Type B pancreatic cell (in vitro differentiated cells): Measurements from ENCODE around the gene LKAAEAR1. TPM values are rescaled to one million over a fixed set of nuclear protein-coding genes. Genes with fewer than 3 reads are reported as not detected.
A peak's percentile ranks its signal among the peaks of the same experiment; 100 is the strongest.
"Not testable (repeated sequence)": the region's sequence is repeated elsewhere in the genome, so short reads cannot be mapped to it uniquely, and the experiment has no call there.

Experiments
- DNase-seq: peaks from one replicate; pipeline ENCODE4 v3.0.0; 2021; ENCODE audit warnings: mixed read lengths; ENCODE audit not compliant: unreplicated experiment; ENCODE audit errors: extremely low spot score
- H3K27ac Mint-ChIP-seq: 2 replicates; pipeline ENCODE4 v1.8.0; 2021; ENCODE audit warnings: mild to moderate bottlenecking, mixed read lengths
- H3K27me3 Mint-ChIP-seq: 2 replicates; pipeline ENCODE4 v1.8.0; 2021; ENCODE audit warnings: mixed read lengths
- H3K36me3 Mint-ChIP-seq: 2 replicates; pipeline ENCODE4 v1.8.0; 2021; ENCODE audit warnings: mixed read lengths
- H3K4me1 Mint-ChIP-seq: one replicate; pipeline ENCODE4 v1.8.0; 2021; ENCODE audit warnings: mixed read lengths; ENCODE audit not compliant: unreplicated experiment
- H3K4me3 Mint-ChIP-seq: 2 replicates; pipeline ENCODE4 v1.8.0; 2021; ENCODE audit warnings: mild to moderate bottlenecking, mixed read lengths
- H3K9me3 Mint-ChIP-seq: 2 replicates; pipeline ENCODE4 v1.8.0; 2021; ENCODE audit warnings: mixed read lengths
- total RNA-seq: library from RNA; stranded (reverse); gene quantifications from 2 replicates; pipeline ENCODE4 v1.2.1, GENCODE V29; 2021; ENCODE audit warnings: low replicate concordance
- TF ChIP-seq, protein P1 (sequence below): fragments of 200-600 bp; sonication (generic); conservative IDR thresholded peaks from 2 replicates; pipeline ENCODE4 v1.5.0; 2021; ENCODE audit warnings: antibody characterized with exemption, mild to moderate bottlenecking

LKAAEAR1 gene
- total RNA-seq, 1 donor from 2014 or later = not detected

DNA sequence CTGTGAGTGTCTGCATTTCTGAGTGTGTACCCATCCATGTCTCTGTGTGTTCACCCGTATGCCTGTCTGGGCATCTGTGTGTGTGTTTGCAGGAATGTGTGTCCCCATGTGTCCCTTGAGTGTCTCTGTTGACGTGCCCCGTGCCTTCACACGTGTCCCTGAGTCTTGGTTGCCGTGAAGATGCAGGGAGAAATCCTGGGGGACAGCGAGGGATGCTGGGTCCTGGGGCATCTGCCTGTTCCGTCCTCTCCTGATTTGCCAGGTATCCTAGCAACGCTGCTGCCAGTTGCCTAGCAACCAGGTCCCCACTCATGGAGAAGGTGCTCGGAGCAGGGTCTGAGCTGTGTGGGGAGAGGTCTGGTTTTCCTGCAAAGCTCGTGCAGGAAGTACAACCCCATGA, 6.0 kb upstream of the LKAAEAR1 start:
- H3K4me1 Mint-ChIP-seq = no peaks in the 10 kb centered on the region
- TF ChIP-seq, protein P1, sequence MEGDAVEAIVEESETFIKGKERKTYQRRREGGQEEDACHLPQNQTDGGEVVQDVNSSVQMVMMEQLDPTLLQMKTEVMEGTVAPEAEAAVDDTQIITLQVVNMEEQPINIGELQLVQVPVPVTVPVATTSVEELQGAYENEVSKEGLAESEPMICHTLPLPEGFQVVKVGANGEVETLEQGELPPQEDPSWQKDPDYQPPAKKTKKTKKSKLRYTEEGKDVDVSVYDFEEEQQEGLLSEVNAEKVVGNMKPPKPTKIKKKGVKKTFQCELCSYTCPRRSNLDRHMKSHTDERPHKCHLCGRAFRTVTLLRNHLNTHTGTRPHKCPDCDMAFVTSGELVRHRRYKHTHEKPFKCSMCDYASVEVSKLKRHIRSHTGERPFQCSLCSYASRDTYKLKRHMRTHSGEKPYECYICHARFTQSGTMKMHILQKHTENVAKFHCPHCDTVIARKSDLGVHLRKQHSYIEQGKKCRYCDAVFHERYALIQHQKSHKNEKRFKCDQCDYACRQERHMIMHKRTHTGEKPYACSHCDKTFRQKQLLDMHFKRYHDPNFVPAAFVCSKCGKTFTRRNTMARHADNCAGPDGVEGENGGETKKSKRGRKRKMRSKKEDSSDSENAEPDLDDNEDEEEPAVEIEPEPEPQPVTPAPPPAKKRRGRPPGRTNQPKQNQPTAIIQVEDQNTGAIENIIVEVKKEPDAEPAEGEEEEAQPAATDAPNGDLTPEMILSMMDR = no peak
- no peak overlapping the region for H3K4me3 Mint-ChIP-seq
- H3K27me3 Mint-ChIP-seq = peaks cover 54% of the 10 kb centered on the region
- no peak overlapping the region for H3K27ac Mint-ChIP-seq
- no peaks in the 10 kb centered on the region for H3K36me3 Mint-ChIP-seq
- DNase-seq = no peak
- H3K9me3 Mint-ChIP-seq = no peaks in the 10 kb centered on the region

DNA sequence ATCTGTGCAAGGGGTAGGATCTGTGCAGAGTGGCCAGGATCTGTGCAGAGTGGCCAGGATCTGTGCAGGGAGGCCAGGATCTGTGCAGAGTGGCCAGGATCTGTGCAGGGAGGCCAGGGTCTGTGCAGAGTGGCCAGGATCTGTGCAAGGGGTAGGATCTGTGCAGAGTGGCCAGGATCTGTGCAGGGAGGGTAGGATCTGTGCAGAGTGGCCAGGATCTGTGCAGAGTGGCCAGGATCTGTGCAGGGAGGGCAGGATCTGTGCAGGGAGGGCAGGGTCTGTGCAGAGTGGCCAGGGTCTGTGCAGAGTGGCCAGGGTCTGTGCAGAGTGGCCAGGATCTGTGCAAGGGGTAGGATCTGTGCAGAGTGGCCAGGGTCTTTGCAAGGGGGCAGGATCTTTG, 4.4 kb upstream of the LKAAEAR1 start:
- H3K27ac Mint-ChIP-seq, H3K9me3 Mint-ChIP-seq, H3K4me1 Mint-ChIP-seq, H3K36me3 Mint-ChIP-seq, H3K4me3 Mint-ChIP-seq, DNase-seq: not testable (repeated sequence)
- peaks cover 66% of the 10 kb centered on the region for H3K27me3 Mint-ChIP-seq

DNA sequence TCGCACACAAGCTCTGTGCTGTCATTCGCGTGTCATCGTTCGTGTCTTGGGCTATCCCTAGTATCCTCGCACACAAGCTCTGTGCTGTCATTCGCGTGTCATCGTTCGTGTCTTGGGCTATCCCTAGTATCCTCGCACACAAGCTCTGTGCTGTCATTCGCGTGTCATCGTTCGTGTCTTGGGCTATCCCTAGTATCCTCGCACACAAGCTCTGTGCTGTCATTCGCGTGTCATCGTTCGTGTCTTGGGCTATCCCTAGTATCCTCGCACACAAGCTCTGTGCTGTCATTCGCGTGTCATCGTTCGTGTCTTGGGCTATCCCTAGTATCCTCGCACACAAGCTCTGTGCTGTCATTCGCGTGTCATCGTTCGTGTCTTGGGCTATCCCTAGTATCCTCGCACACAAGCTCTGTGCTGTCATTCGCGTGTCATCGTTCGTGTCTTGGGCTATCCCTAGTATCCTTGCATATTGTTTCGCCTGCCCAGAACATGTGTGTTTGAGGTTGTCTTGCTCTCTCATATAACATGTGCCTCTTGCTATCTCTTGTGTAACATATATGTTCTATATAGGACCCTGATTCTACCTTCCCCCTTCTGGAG, 3.1 kb upstream of the LKAAEAR1 start:
- H3K4me3 Mint-ChIP-seq, DNase-seq, H3K36me3 Mint-ChIP-seq, H3K9me3 Mint-ChIP-seq, H3K4me1 Mint-ChIP-seq, H3K27ac Mint-ChIP-seq: not testable (repeated sequence)
- peaks cover 72% of the 10 kb centered on the region for H3K27me3 Mint-ChIP-seq

DNA sequence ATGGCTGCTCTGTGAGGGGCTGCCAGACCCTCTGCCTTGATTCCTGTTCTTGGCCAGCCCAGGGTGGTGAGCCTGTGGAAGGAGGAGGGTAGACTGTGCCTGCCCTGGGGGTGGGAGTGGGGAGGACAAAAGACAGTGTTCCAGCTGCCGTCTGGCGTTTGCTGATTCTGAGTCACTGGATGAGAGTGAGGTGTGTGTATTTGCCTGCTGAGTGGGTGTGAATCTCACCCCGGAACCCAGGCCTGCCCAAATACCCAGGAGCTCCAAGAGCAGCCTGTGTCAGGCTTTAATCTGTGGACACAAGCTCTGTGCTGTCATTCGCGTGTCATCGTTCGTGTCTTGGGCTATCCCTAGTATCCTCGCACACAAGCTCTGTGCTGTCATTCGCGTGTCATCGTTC, 2.6 kb upstream of the LKAAEAR1 start:
- DNase-seq = no peak
- Mint-ChIP-seq H3K9me3 (no peaks in the 10 kb centered on the region), H3K27ac (no peak overlapping the region), H3K4me3 (no peak overlapping the region), H3K4me1 (peaks cover 8% of the 10 kb centered on the region), H3K27me3 (peaks cover 74% of the 10 kb centered on the region), H3K36me3 (no peaks in the 10 kb centered on the region)
- TF ChIP-seq, protein P1 = no peak

DNA sequence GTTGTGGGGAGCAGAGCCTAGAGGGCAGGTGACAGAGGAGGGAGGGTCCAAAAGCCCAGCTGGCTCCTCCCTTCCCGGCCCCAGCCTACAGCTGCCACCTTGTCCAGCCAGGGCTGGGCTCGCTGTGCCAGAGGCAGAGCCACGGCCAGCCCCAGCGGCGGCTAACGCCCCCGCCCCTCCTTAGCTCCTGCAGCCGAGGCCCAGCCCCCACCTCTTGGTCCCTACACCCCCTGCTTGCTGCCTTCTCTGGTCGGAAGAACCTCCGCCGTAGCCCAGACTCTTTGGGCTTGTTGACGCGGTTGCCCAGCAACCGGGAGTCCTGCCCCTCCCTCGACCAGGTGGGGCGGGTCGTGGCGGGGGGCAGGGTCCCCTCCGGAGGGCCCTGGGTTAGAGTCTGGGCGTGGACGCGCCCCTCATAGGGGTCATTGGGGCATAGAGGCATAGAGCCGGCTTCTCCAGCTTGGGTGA, 521 bp upstream of the LKAAEAR1 start:
- no peaks in the 10 kb centered on the region for H3K9me3 Mint-ChIP-seq
- no peak overlapping the region for H3K27ac Mint-ChIP-seq
- TF ChIP-seq, protein P1 = no peak
- peaks cover 70% of the 10 kb centered on the region for H3K27me3 Mint-ChIP-seq
- peak overlapping the region; percentile 92 for H3K4me3 Mint-ChIP-seq
- no peak for DNase-seq
- H3K36me3 Mint-ChIP-seq = no peaks in the 10 kb centered on the region
- peaks cover 18% of the 10 kb centered on the region for H3K4me1 Mint-ChIP-seq

DNA sequence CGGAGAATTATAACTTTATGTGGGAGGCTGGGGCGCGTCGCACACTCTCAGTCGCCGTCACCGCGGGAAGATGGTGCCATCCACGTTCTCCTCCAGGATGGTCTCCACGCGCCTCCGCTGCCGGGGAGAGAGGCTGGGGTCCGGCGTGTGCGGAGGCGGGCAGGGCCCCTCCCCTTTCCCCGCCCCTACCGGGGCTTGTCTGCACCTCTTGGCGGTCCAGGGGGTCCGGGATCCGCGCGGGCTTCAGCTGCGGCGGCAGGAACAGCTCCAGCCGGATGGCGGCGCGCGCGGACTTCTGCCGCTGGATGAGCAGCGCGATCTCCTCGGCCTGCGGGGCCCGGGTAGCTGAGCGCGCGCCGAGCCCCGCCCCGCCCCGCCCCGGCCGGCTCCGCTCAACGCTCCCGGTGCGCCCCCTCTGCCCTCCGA, 807 bp downstream of the LKAAEAR1 start:
- Mint-ChIP-seq H3K4me3 (peak overlapping the region; percentile 76), H3K4me1 (peaks cover 22% of the 10 kb centered on the region)

More for the DNA sequence above, 807 bp downstream of the LKAAEAR1 start:
- peaks cover 57% of the 10 kb centered on the region for H3K27me3 Mint-ChIP-seq
- TF ChIP-seq, protein P1 = peak; percentile 75
- DNase-seq = no peak
- H3K36me3 Mint-ChIP-seq = no peaks in the 10 kb centered on the region
- H3K9me3 Mint-ChIP-seq = no peaks in the 10 kb centered on the region
- H3K27ac Mint-ChIP-seq = no peak overlapping the region
